GM23248 (cell line): Measurements from ENCODE around the gene E2F4.

Experiments
- EZH2 ChIP-seq: fragments of 200-600 bp; sonication (generic); IDR thresholded peaks from 2 replicates; pipeline ENCODE4 v1.6.1; 2018; ENCODE audit warnings: antibody characterized with exemption, mild to moderate bottlenecking; ENCODE audit not compliant: insufficient read depth, poor library complexity, severe bottlenecking
- EZH2phosphoT487 ChIP-seq: fragments of 200-600 bp; sonication (generic); IDR thresholded peaks from 2 replicates; pipeline ENCODE4 v1.6.1; 2018; ENCODE audit warnings: antibody characterized with exemption, moderate library complexity, mild to moderate bottlenecking, low read depth; ENCODE audit not compliant: insufficient read depth

- no peak for TF ChIP-seq EZH2
- no peak for TF ChIP-seq EZH2phosphoT487
Observed at GRCh38 chr16:67226804-67227566, 35.0 kb downstream of the E2F4 start, which contains the start of gene TMEM208.
